OCI-LY1 (cell line): ENCODE results near the gene CADM4.

Source experiments
- H2AFZ ChIP-seq: fragments of 200-600 bp; sonication (generic), shearing (Covaris generic); 2 replicates; pipeline ENCODE4 v1.6.0; 2014; ENCODE audit warnings: antibody characterized with exemption, mild to moderate bottlenecking, low read length
- H3F3A ChIP-seq: fragments of 200-600 bp; sonication (generic), shearing (Covaris generic); 2 replicates; pipeline ENCODE4 v1.6.0; 2014; ENCODE audit warnings: mild to moderate bottlenecking, antibody characterized with exemption, low read length, moderate library complexity; ENCODE audit not compliant: insufficient read depth
- H3K27ac ChIP-seq: fragments of 200-600 bp; sonication (generic); 2 replicates; pipeline ENCODE4 v1.5.1; 2014; ENCODE audit warnings: low read length, mixed run types, mild to moderate bottlenecking, low read depth; ENCODE audit not compliant: poor library complexity, severe bottlenecking
- H3K27me3 ChIP-seq: fragments of 200-600 bp; sonication (generic); 2 replicates; pipeline ENCODE4 v1.6.0; 2014; ENCODE audit warnings: antibody characterized with exemption, mild to moderate bottlenecking, low read length, moderate library complexity; ENCODE audit not compliant: insufficient read depth
- H3K36me3 ChIP-seq: fragments of 200-600 bp; sonication (generic); 2 replicates; pipeline ENCODE4 v1.6.1; 2014; ENCODE audit warnings: mild to moderate bottlenecking, antibody characterized with exemption, low read length, moderate library complexity, mixed read lengths; ENCODE audit not compliant: insufficient read depth
- H3K4me1 ChIP-seq: fragments of 200-600 bp; sonication (generic); 2 replicates; pipeline ENCODE4 v1.5.1; 2014; ENCODE audit warnings: mild to moderate bottlenecking, low read length, moderate library complexity; ENCODE audit not compliant: insufficient read depth, severe bottlenecking
- H3K4me2 ChIP-seq: fragments of 200-600 bp; sonication (generic), shearing (Covaris generic); 2 replicates; pipeline ENCODE4 v1.6.1; 2014; ENCODE audit warnings: low read length
- H3K4me3 ChIP-seq: fragments of 200-600 bp; sonication (generic); 2 replicates; pipeline ENCODE4 v1.5.1; 2014; ENCODE audit warnings: low read length, low read depth, mild to moderate bottlenecking, mixed read lengths; ENCODE audit not compliant: poor library complexity, severe bottlenecking
- H3K79me2 ChIP-seq: fragments of 200-600 bp; shearing (Covaris generic); 2 replicates; pipeline ENCODE4 v1.6.1; 2016; ENCODE audit warnings: mixed run types, low read length, mixed read lengths; ENCODE audit not compliant: insufficient read depth
- H3K9ac ChIP-seq: fragments of 200-600 bp; sonication (generic), shearing (Covaris generic); 2 replicates; pipeline ENCODE4 v1.6.1; 2014; ENCODE audit warnings: mild to moderate bottlenecking, low read length, mixed read lengths
- H3K9me2 ChIP-seq: fragments of 200-600 bp; sonication (generic), shearing (Covaris generic); 2 replicates; pipeline ENCODE4 v1.6.1; 2014; ENCODE audit warnings: low read depth, mild to moderate bottlenecking, low read length, mixed read lengths
- H3K9me3 ChIP-seq: fragments of 200-600 bp; shearing (Covaris generic); 2 replicates; pipeline ENCODE4 v1.6.1; 2014; ENCODE audit warnings: low read length, mixed read lengths
- H4K20me1 ChIP-seq: fragments of 200-600 bp; sonication (generic), shearing (Covaris generic); 2 replicates; pipeline ENCODE4 v1.6.0; 2016; ENCODE audit warnings: mild to moderate bottlenecking, low read length; ENCODE audit not compliant: insufficient read depth
- CTCF ChIP-seq: fragments of 200-600 bp; sonication (generic), shearing (Covaris generic); IDR thresholded peaks from 2 replicates; pipeline ENCODE4 v1.5.1; 2017; ENCODE audit warnings: mild to moderate bottlenecking, antibody characterized with exemption, low read length, moderate library complexity, mixed read lengths
- EZH2 ChIP-seq: fragments of 200-600 bp; sonication (generic), shearing (Covaris generic); IDR thresholded peaks from 2 replicates; pipeline ENCODE4 v1.8.0; 2017; ENCODE audit warnings: borderline replicate concordance, mixed run types, mild to moderate bottlenecking, antibody characterized with exemption, low read length, moderate library complexity, mixed read lengths

Gene CADM4

GRCh38 chr19:43675269-43675879, 35.7 kb upstream of the CADM4 start:
- no peak overlapping the region for H3K9ac ChIP-seq
- no peaks in the 10 kb centered on the region for H4K20me1 ChIP-seq
- H3K9me3 ChIP-seq: no peaks in the 10 kb centered on the region
- TF ChIP-seq CTCF: no peak
- TF ChIP-seq EZH2: no peak
- H3K4me3 ChIP-seq: no peak overlapping the region
- no peaks in the 10 kb centered on the region for H3K79me2 ChIP-seq
- no peaks in the 10 kb centered on the region for H3K27me3 ChIP-seq
- H2AFZ ChIP-seq: no peak overlapping the region
- no peak overlapping the region for H3K27ac ChIP-seq
- H3K36me3 ChIP-seq: no peaks in the 10 kb centered on the region
- H3K4me1 ChIP-seq: no peaks in the 10 kb centered on the region
- no peaks in the 10 kb centered on the region for H3K9me2 ChIP-seq
- H3K4me2 ChIP-seq: no peak overlapping the region
- no peaks in the 10 kb centered on the region for H3F3A ChIP-seq

DNA sequence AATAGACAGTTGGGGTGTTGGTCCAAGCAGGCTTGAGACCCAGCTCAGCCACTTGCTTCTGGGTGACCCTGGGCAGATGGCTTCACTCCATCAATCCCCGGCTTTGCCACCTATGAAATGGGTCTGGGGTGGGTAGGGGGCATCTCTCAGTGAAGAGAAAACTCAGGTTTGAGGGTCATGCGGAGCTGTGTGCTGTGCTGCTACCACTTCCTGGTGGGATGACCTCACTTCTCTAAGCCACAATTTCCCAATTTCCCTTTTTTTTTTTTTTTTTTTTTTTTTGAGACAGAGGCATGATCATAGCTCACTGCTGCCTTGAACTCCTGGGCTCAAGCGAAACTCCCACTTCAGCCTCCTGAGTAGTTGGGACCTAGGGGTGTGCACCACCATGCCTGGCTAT, 34.9 kb upstream of the CADM4 start:
- H3K9me2 ChIP-seq: no peaks in the 10 kb centered on the region
- H3K9me3 ChIP-seq: no peaks in the 10 kb centered on the region
- H3K9ac ChIP-seq: no peak overlapping the region
- H3F3A ChIP-seq: no peaks in the 10 kb centered on the region
- TF ChIP-seq CTCF: no peak
- TF ChIP-seq EZH2: no peak
- no peaks in the 10 kb centered on the region for H3K27me3 ChIP-seq
- H4K20me1 ChIP-seq: no peaks in the 10 kb centered on the region
- no peaks in the 10 kb centered on the region for H3K4me1 ChIP-seq
- no peaks in the 10 kb centered on the region for H3K79me2 ChIP-seq
- no peak overlapping the region for H3K4me3 ChIP-seq
- no peak overlapping the region for H3K4me2 ChIP-seq
- H3K27ac ChIP-seq: no peak overlapping the region
- no peak overlapping the region for H2AFZ ChIP-seq
- no peaks in the 10 kb centered on the region for H3K36me3 ChIP-seq

- Histone ChIP-seq H3K4me2 (no peak overlapping the region), H3K79me2 (no peaks in the 10 kb centered on the region), H3K9me2 (no peaks in the 10 kb centered on the region), H2AFZ (no peak overlapping the region), H3K27ac (no peak overlapping the region), H3K27me3 (no peaks in the 10 kb centered on the region), H4K20me1 (no peaks in the 10 kb centered on the region), H3K4me3 (no peak overlapping the region), H3K9ac (no peak overlapping the region), H3F3A (no peaks in the 10 kb centered on the region), H3K4me1 (peaks cover 3% of the 10 kb centered on the region), H3K36me3 (no peaks in the 10 kb centered on the region), H3K9me3 (no peaks in the 10 kb centered on the region)
- TF ChIP-seq EZH2 (no peak), CTCF (no peak)
Observed at GRCh38 chr19:43674183-43674582, 34.5 kb upstream of the CADM4 start.
